ENCODE results near the gene GATA5.

DNA sequence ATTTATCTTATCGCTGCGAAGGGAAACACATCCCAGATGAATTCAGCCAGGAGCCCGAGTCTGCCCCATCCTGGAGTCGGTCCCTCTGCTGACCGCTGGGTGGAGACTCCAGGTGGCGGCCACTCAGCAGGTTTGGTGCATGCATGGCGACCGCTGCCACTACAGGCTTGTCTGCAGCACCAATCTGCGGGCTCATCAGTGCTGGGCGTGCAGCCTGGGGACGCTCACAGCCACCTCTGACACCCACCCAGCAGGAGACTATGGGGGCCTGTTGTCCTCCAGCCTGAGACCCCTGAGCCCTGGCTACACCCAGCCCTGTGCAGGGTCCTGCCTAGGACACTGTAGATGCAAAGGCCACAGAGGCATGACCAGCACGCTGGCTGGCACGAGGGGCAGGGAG lies 40.5 kb upstream of the GATA5 start:
- TF ChIP-seq, protein P1, sequence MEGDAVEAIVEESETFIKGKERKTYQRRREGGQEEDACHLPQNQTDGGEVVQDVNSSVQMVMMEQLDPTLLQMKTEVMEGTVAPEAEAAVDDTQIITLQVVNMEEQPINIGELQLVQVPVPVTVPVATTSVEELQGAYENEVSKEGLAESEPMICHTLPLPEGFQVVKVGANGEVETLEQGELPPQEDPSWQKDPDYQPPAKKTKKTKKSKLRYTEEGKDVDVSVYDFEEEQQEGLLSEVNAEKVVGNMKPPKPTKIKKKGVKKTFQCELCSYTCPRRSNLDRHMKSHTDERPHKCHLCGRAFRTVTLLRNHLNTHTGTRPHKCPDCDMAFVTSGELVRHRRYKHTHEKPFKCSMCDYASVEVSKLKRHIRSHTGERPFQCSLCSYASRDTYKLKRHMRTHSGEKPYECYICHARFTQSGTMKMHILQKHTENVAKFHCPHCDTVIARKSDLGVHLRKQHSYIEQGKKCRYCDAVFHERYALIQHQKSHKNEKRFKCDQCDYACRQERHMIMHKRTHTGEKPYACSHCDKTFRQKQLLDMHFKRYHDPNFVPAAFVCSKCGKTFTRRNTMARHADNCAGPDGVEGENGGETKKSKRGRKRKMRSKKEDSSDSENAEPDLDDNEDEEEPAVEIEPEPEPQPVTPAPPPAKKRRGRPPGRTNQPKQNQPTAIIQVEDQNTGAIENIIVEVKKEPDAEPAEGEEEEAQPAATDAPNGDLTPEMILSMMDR (IDR thresholded peaks at IDR 0.05) = no peak
- no peak for TF ChIP-seq POLR2A (IDR thresholded peaks at IDR 0.05)

Data from uterus (tissue), 2 donors.